Measurements from ENCODE around the gene XPNPEP1. TPM values are rescaled to one million over a fixed set of nuclear protein-coding genes. Genes with fewer than 3 reads are reported as not detected.

The XPNPEP1 gene
- total RNA-seq, 1 donor from 2014 or later: 45.2 TPM

DNA sequence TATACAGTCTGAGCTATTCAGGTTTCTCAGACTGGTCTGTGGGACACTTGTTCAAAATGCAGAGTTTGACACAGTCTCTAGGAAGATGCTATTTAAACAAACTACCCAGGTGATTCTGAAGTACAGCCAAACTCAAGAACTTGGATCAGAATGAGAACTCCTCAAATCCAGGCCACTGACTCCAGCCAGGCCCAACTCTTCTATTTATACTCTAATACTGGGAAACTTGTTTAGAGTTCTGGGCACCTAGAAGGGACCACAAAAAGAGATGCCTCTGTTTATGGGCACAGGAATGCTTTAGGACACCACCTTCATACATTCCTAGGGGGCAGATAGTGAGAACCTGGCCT lies 44.4 kb upstream of the XPNPEP1 start:
- no peak overlapping the region for H3K27ac ChIP-seq
- no peaks in the 10 kb centered on the region for H3K9me3 ChIP-seq
- H3K4me3 ChIP-seq: no peak overlapping the region
- intact Hi-C loops (cut with DNase I): no loop called here
- no peaks in the 10 kb centered on the region for H3K27me3 ChIP-seq
- H3K4me1 ChIP-seq: peaks cover 20% of the 10 kb centered on the region
- H3K36me3 ChIP-seq: no peaks in the 10 kb centered on the region
- TF ChIP-seq, protein P1, sequence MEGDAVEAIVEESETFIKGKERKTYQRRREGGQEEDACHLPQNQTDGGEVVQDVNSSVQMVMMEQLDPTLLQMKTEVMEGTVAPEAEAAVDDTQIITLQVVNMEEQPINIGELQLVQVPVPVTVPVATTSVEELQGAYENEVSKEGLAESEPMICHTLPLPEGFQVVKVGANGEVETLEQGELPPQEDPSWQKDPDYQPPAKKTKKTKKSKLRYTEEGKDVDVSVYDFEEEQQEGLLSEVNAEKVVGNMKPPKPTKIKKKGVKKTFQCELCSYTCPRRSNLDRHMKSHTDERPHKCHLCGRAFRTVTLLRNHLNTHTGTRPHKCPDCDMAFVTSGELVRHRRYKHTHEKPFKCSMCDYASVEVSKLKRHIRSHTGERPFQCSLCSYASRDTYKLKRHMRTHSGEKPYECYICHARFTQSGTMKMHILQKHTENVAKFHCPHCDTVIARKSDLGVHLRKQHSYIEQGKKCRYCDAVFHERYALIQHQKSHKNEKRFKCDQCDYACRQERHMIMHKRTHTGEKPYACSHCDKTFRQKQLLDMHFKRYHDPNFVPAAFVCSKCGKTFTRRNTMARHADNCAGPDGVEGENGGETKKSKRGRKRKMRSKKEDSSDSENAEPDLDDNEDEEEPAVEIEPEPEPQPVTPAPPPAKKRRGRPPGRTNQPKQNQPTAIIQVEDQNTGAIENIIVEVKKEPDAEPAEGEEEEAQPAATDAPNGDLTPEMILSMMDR (IDR thresholded peaks at IDR 0.05): no peak
- ATAC-seq (no peak), DNase-seq (no peak)

DNA sequence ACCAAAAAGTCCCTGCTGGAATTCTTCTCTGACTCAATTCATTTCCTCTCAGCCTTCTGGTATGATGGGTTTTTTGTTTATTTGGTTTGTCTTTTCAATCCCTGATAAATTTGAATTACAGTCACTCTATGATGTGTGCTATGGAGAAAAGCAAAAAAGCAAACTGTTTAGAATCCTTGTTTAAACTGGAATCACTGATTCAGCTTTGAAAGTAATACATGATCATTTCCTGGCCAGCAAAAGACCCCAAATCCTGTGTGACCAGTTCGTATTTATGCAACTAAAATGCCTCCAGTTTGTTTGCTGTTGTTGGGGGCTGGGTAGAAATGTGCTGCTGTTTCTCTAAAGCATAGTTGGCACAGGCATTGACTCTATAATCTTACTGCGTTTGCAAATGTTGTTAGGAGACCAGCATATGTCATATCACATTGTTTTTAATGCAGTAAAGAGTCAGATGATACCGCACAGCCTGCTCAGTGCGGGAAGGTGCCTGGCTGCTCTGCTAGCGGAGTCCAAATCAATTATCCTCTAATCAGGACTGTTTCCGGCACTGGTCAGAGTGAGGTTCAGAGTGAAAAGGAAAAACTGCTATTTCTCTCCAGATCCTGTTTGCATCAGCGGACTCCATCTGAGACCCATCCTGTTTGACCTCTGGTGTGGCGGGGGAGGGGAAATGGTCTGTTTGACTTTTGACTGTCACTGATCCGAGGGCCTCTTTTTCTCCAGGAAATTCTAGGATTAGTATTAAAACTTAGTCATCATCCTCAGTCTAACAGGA lies 43.8 kb upstream of the XPNPEP1 start:
- Histone ChIP-seq H3K36me3 (no peaks in the 10 kb centered on the region), H3K27me3 (no peaks in the 10 kb centered on the region), H3K4me1 (peaks cover 20% of the 10 kb centered on the region), H3K9me3 (no peaks in the 10 kb centered on the region), H3K4me3 (no peak overlapping the region), H3K27ac (no peak overlapping the region)
- TF ChIP-seq, protein P1 (IDR thresholded peaks at IDR 0.05): no peak
- ATAC-seq (no peak), DNase-seq (no peak)
- intact Hi-C loops (cut with DNase I): no loop called here

DNA sequence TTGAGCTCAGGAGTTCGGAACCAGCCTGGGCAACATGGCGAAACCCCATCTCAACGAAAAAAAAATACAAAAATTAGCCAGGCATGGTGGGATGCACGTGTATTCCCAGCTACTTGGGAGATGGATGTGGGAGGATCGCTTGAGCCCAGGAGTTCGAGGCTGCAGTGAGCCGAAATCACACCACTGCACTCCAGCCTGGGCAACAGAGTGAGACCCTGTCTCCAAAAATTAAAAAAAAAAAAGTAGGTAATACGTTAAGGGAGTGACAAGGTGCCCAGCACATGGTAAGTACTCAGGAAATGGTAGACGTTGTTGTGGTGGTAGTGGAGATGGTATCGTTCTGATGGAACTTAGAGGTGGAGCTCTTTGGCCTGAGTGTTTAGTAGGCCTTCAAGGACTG lies 41.0 kb upstream of the XPNPEP1 start:
- TF ChIP-seq, protein P1 (IDR thresholded peaks at IDR 0.05): no peak
- no peak for DNase-seq
- no peaks in the 10 kb centered on the region for H3K36me3 ChIP-seq
- no peak overlapping the region for H3K27ac ChIP-seq
- no peaks in the 10 kb centered on the region for H3K9me3 ChIP-seq
- intact Hi-C loops (cut with DNase I): no loop called here
- peaks cover 20% of the 10 kb centered on the region for H3K4me1 ChIP-seq
- no peak overlapping the region for H3K4me3 ChIP-seq
- no peak for ATAC-seq
- H3K27me3 ChIP-seq: no peaks in the 10 kb centered on the region

DNA sequence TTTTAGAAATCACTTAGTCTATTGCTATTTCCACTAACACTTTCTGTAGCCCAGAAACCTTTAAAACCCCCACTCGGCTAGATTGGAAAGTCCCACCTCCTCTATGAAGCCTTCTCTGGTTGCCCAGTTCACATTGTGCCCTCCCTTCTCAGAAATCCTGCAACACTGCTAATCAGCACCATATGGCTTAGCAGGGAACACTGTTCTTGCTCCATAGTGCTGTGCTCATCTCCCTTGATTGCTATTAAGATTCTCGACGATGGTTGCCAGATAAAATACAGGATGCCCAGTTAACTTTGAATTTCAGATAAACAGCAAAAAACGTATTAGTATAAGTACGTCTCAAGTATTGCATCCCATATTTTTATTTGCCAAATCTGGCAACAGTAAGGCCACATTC lies 40.1 kb upstream of the XPNPEP1 start:
- TF ChIP-seq, protein P1 (IDR thresholded peaks at IDR 0.05): no peak
- H3K9me3 ChIP-seq: no peaks in the 10 kb centered on the region

DNA sequence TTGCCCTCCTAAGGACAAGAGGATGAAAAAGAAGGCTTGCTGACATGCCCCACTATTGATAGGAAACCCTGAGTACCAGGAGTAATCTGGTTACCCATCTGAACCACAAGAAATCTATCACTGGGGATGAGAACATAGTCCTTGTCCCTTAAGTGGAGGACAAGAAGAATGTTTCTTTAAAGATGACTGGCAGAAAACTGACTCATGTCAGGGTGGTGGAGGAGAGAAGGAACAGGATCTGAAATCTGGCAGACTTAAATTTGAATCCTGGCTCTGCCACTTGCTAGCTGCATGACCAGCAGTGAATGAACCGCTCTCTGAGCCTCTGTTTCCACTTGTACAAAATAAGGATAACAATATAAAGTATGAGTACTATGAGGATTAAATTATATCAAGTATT lies 38.9 kb upstream of the XPNPEP1 start:
- Histone ChIP-seq H3K27me3 (no peaks in the 10 kb centered on the region), H3K27ac (no peak overlapping the region), H3K9me3 (no peaks in the 10 kb centered on the region), H3K4me3 (no peak overlapping the region), H3K4me1 (peaks cover 12% of the 10 kb centered on the region), H3K36me3 (no peaks in the 10 kb centered on the region)
- no peak for DNase-seq
- TF ChIP-seq, protein P1 (IDR thresholded peaks at IDR 0.05): no peak
- no peak for ATAC-seq
- intact Hi-C loops (cut with DNase I): no loop called here

More for the DNA sequence above, 40.1 kb upstream of the XPNPEP1 start:
- DNase-seq (no peak), ATAC-seq (no peak)
- Histone ChIP-seq H3K4me1 (peaks cover 20% of the 10 kb centered on the region), H3K27me3 (no peaks in the 10 kb centered on the region), H3K36me3 (no peaks in the 10 kb centered on the region), H3K27ac (no peak overlapping the region), H3K4me3 (no peak overlapping the region)
- intact Hi-C loops (cut with DNase I): no loop called here

All from upper lobe of right lung (tissue), 1 donor.